GM21526 (cell line): Measurements from ENCODE around the gene NUMB.

Experiments used
- ATAC-seq: cut with Tn5 transposase; IDR thresholded peaks from one replicate; pipeline ENCODE4 v1.9.1; 2021; ENCODE audit warnings: moderate library complexity; ENCODE audit not compliant: unreplicated experiment, low FRiP score

Gene NUMB

GRCh38 chr14:73264080-73264884 is 194.1 kb downstream of the NUMB start:
- no peak for ATAC-seq

GRCh38 chr14:73263606-73264005 is 194.7 kb downstream of the NUMB start:
- ATAC-seq, result no peak

- no peak for ATAC-seq
Observed at GRCh38 chr14:73262427-73263183, 195.7 kb downstream of the NUMB start.

- ATAC-seq, result no peak
Observed at GRCh38 chr14:73261520-73262426, 196.6 kb downstream of the NUMB start.

GRCh38 chr14:73261075-73261474 is 197.3 kb downstream of the NUMB start:
- no peak for ATAC-seq

- no peak for ATAC-seq
Observed at GRCh38 chr14:73260574-73260973, 197.8 kb downstream of the NUMB start.

- no peak for ATAC-seq
Observed at GRCh38 chr14:73259837-73260236, 198.5 kb downstream of the NUMB start.

GRCh38 chr14:73258845-73259611 is 199.3 kb downstream of the NUMB start:
- ATAC-seq, result no peak

- no peak for ATAC-seq
Observed at GRCh38 chr14:73258076-73258475, 200.3 kb downstream of the NUMB start.

- no peak for ATAC-seq
Observed at GRCh38 chr14:73255693-73256225, 202.6 kb downstream of the NUMB start.

- ATAC-seq, result no peak
Observed at GRCh38 chr14:73255005-73255400, 203.3 kb downstream of the NUMB start.

GRCh38 chr14:73254247-73255004 is 203.9 kb downstream of the NUMB start:
- no peak for ATAC-seq

GRCh38 chr14:73253721-73254120 is 204.6 kb downstream of the NUMB start:
- no peak for ATAC-seq

GRCh38 chr14:73253323-73253610 is 205.1 kb downstream of the NUMB start:
- no peak for ATAC-seq

- no peak for ATAC-seq
Observed at GRCh38 chr14:73252491-73253322, 205.6 kb downstream of the NUMB start.

GRCh38 chr14:73251516-73252215 is 206.7 kb downstream of the NUMB start:
- ATAC-seq, result no peak

- ATAC-seq, result no peak
Observed at GRCh38 chr14:73250781-73251500, 207.4 kb downstream of the NUMB start.
